HK-2 (cell line): ENCODE results near the gene MNAT1.
A peak's percentile ranks its signal among the peaks of the same experiment; 100 is the strongest.
"Not testable (repeated sequence)": the region's sequence is repeated elsewhere in the genome, so short reads cannot be mapped to it uniquely, and the experiment has no call there.

Experiments used
- DNase-seq: peaks from one replicate; pipeline ENCODE4 v3.0.0-alpha.2; 2018; ENCODE audit not compliant: unreplicated experiment

MNAT1 gene

DNA sequence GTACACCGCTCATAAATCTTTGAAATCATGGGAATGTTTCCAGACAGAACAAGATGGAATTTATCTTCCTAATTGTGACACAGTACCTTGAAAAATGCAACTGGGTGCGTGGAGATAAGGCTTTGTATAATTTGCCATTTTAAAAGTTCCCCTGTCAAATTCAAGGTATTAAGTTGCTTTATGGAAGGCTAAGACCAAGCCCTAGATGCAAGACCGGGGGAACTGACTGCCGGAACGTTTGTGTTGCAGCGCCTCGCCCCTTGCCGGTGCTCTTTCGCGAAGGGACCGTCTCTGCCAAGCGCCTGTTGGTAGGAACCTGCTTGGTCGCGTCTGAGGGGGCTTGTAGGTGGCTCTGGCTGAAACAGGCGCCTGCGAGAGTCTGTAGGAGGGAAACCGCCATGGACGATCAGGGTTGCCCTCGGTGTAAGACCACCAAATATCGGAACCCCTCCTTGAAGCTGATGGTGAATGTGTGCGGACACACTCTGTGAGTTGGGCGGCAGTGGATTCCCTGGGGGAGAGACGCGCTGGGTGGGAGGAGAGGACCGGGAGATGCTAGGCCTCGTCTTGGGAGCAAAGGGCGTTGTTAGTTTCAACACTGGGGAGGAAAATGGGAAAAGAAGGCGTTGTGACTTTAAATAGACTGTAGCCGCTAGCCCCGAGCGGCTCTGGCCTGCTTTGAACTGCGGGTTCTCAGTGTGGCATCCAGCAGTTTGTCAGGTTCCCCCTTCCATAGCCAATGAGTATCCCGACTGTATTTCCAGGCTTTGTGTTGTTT is at the start of gene MNAT1:
Gene MNAT1 (plus strand): TSS at position 297 of the 778 bp plus-strand sequence. CDS start 102 bp downstream, at position 399.
- DNase-seq: peak; percentile 85

DNA sequence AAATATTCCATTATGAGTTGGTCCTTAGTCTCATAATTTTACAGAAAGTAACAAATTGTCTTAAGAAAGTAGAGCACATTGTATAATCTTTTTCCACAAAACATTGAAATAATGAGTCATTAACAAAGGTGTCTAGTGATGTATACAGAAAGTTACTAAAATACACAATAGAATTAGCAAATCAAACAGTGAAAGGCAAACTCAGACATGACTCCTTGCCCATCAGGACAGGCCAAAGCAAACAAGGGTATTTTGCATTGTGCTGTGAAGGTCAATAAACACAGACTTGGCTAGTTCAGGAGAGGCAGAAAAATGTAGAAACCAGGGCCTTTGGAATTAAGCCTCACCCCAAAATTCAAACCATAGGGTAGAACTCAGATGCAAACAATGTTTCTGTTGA is 47.7 kb upstream of the MNAT1 start:
- no peak for DNase-seq

- no peak for DNase-seq
These were observed 43.0 kb upstream of the MNAT1 start for GRCh38 chr14:60691383-60692113.

- DNase-seq: no peak
These were observed 39.2 kb upstream of the MNAT1 start for GRCh38 chr14:60695327-60695726.

DNA sequence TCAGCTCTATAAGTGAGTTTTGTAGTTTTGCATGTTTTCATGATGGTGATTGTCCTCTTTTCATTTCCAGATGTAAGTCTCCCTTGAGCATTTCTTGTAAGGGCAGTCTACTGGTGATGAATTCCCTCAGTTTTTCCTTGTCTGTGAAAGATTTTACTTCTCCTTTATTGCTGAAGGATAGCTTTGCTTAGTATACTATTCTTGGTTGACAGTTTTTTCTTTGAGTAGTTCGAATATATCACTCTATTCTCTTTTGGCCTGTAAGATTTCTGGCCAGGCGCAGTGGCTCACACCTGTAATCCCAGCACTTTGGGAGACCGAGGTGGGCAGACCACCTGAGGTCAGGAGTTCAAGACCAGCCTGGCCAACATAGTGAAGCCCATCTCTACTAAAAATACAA is 34.0 kb upstream of the MNAT1 start:
- no peak for DNase-seq

DNA sequence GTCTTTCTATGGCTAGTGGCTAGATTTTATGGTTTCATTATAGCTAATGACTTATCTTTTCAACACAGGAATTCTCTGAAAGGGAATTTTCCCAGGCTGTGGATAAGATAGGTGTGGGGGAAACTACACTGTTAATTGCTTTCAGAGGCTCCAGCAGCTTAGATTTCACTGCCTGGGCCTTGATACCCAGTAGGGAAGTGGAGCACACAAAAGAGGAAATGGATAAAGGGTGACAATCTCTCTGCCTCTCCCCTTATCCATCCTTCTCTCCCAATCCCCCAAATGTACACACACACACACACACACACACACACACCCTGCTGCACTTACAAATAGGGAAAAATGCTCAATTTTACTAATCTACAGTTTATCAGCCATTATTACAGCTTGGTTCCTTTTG is 29.5 kb upstream of the MNAT1 start:
- no peak for DNase-seq

- no peak for DNase-seq
These were observed 26.7 kb upstream of the MNAT1 start for GRCh38 chr14:60707858-60708257.

DNA sequence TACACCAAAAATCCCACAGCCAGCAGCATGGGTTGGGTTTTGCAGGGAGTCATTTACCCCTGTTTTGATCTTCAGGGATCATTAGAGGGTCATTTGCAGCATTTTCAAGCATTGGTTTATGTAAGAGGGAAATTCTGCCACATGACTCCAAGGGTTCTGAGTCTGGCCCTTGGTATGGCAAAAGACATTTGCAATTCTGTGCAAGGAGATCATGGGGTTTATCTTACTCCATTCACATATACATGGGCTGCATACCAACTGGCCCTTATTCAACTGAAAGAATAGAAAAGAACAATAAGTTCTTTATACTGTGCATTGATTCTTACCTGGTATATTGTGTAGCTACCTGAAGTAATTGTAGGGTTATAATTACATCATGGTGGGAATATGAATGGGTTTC is 24.1 kb upstream of the MNAT1 start:
- no peak for DNase-seq

DNA sequence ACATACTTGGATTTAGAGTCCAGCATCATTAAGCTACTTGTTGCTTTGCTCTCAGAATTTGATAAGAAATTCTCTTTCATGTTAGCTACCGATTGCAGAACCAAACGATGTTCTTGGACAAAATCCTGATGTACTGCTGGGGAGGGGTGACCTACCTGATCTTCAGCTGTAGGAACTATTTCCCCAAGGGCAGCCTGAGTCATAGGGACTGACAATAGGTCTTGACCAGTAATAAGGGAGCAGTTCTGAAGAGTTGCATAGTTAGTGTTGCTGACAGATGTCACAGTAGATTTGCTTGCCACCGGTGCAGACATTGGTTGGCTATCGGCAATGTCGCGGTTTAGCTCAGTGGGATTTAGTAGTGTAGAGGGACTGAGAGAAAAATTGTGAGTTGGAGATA is 21.0 kb upstream of the MNAT1 start:
- DNase-seq: no peak

- no peak for DNase-seq
These were observed 14.2 kb upstream of the MNAT1 start for GRCh38 chr14:60720391-60720790.

DNA sequence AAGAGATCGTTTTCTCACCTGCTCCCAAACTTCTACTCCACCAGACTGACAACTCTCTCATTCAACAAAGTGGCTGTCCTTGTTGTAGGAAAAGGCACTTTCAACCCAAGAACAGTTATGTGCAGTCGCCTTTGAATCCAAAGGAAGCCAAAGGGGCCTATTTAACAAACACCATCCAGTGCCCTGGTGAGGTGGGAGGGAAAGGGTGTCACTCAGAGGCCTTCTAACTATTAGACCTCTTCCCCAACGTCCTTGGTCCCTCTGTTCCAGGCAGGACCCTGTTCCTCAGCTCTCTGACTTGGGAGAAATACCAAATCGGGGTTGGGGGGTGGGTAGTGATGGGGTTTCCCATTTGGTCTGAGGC is 13.6 kb upstream of the MNAT1 start:
- no peak for DNase-seq

GRCh38 chr14:60721326-60722106 is 13.0 kb upstream of the MNAT1 start:
- no peak for DNase-seq

- no peak for DNase-seq
These were observed 12.5 kb upstream of the MNAT1 start for GRCh38 chr14:60722107-60722356.

DNA sequence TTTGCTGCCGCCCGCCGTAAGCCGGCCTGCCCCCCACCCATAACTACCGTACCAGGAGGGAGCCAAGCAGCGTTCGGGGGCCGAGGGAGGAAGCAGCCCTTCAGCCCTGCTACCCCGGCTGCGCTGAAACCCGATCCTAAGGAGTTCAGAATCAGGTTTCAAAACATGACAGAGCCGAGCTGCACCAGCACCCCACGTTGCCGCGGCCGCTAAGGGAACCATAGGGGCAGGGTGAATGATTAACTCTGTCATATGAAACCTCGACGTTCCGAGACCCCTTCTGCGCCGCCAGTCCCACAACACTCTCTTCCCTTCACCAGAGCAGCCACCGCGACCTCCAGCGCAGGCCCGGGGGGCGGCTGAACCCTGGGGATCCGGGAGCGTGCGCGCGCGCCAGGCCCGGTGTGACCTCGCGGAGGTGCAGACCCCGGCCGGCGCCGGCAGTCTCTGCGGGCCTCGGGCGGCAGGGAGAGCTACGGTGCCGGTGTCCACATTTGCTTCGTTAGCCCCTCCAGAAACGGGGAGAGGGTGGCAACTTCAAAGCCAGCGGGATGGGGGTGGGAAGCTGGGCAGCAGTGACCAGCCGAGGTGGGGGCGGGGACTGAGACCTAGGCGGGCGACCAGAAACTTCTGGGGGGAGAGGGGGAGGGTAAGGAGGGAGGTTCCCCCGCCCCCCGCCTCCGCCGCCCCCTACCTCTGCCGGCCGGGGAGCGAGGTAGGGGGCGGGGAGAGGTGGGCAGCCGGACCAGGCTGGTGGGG is 12.0 kb upstream of the MNAT1 start:
- DNase-seq: peak; percentile 53

GRCh38 chr14:60723116-60723906 is 11.2 kb upstream of the MNAT1 start:
- DNase-seq: peak; percentile 59

- peak; percentile 85 for DNase-seq
These were observed 10.5 kb upstream of the MNAT1 start, which contains the start of gene SIX4 for GRCh38 chr14:60723907-60724618. TSS of gene SIX4 (minus strand) at chr14:60724351. CDS start at chr14:60724074, 277 bp downstream.

GRCh38 chr14:60731291-60731690 is 3.3 kb upstream of the MNAT1 start:
- DNase-seq: not testable (repeated sequence)

- no peak for DNase-seq
These were observed 1.6 kb upstream of the MNAT1 start for GRCh38 chr14:60732840-60733483.

- DNase-seq: no peak
These were observed 855 bp downstream of the MNAT1 start for GRCh38 chr14:60735416-60735815.

GRCh38 chr14:60736494-60736893 is 1.9 kb downstream of the MNAT1 start:
- DNase-seq: no peak
